Hepatocyte (in vitro differentiated cells): Measurements from ENCODE around the gene VAPB. TPM values are rescaled to one million over a fixed set of nuclear protein-coding genes. Genes with fewer than 3 reads are reported as not detected.

Source experiments
- DNase-seq: peaks from one replicate; pipeline ENCODE4 v3.0.0-alpha.2; 2016; ENCODE audit warnings: low spot score
- H2AFZ ChIP-seq: fragments of 200-600 bp; sonication (generic); 2 replicates; pipeline ENCODE4 v1.6.0; 2016; ENCODE audit warnings: antibody characterized with exemption, mild to moderate bottlenecking
- H3K27ac ChIP-seq: fragments of 200-600 bp; sonication (generic); 2 replicates; pipeline ENCODE4 v1.5.1; 2016; ENCODE audit warnings: mild to moderate bottlenecking
- H3K27me3 ChIP-seq: fragments of 200-600 bp; sonication (generic); 2 replicates; pipeline ENCODE4 v1.6.1; 2016
- H3K36me3 ChIP-seq: fragments of 200-600 bp; sonication (generic); replicated peaks from 2 replicates; pipeline ENCODE4 v1.5.1; 2016; ENCODE audit warnings: low read depth; ENCODE audit not compliant: insufficient read depth
- H3K4me1 ChIP-seq: fragments of 200-600 bp; sonication (generic); 2 replicates; pipeline ENCODE4 v1.5.1; 2016; ENCODE audit warnings: mild to moderate bottlenecking, moderate library complexity; ENCODE audit not compliant: insufficient read depth
- H3K4me2 ChIP-seq: fragments of 200-600 bp; sonication (generic); 2 replicates; pipeline ENCODE4 v1.6.0; 2016
- H3K4me3 ChIP-seq: fragments of 200-600 bp; sonication (generic); 2 replicates; pipeline ENCODE4 v1.5.1; 2016; ENCODE audit warnings: mild to moderate bottlenecking
- H3K79me2 ChIP-seq: fragments of 200-600 bp; sonication (generic); 2 replicates; pipeline ENCODE4 v1.6.0; 2017; ENCODE audit warnings: mild to moderate bottlenecking
- H3K9me2 ChIP-seq: fragments of 200-600 bp; sonication (generic); replicated peaks from 2 replicates; pipeline ENCODE4 v1.6.0; 2017; ENCODE audit warnings: mild to moderate bottlenecking; ENCODE audit not compliant: insufficient read depth
- H3K9me3 ChIP-seq: fragments of 200-600 bp; sonication (generic); 2 replicates; pipeline ENCODE4 v1.5.1; 2016; ENCODE audit warnings: low read depth, mild to moderate bottlenecking
- H4K20me1 ChIP-seq: fragments of 200-600 bp; sonication (generic); 2 replicates; pipeline ENCODE4 v1.6.0; 2016; ENCODE audit warnings: mild to moderate bottlenecking; ENCODE audit not compliant: insufficient read depth, poor library complexity, severe bottlenecking
- EZH2 ChIP-seq: fragments of 200-600 bp; sonication (generic); IDR thresholded peaks from 2 replicates; pipeline ENCODE4 v1.6.1; 2016; ENCODE audit warnings: antibody characterized with exemption, mild to moderate bottlenecking, borderline replicate concordance
- EZH2phosphoT487 ChIP-seq: fragments of 200-600 bp; sonication (generic); IDR thresholded peaks from one replicate; pipeline ENCODE4 v1.6.1; 2018; ENCODE audit warnings: antibody characterized with exemption, mild to moderate bottlenecking, low read depth, moderate library complexity; ENCODE audit not compliant: unreplicated experiment, severe bottlenecking
- WGBS: methylation state at CpG from one replicate; pipeline ENCODE4 v1.1.6; 2016; ENCODE audit warnings: low lambda C conversion rate; ENCODE audit errors: missing lambda C conversion rate; 5-methylcytosine and 5-hydroxymethylcytosine counted together
- polyA plus RNA-seq: library from polyadenylated mRNA; unstranded; fragments of >200 nt; fragmentation: Nextera tagmentation; extraction: Ambion mirVana; gene quantifications from 2 replicates; pipeline ENCODE4 v1.2.1, GENCODE V29; 2016
- total RNA-seq: library from RNA; depleted of rRNA; stranded (reverse); fragments of >200 nt; gene quantifications from 2 replicates; pipeline ENCODE4 v1.2.3, GENCODE V29; 2014
- TF ChIP-seq, protein P1 (sequence below): fragments of 200-600 bp; sonication (generic); IDR thresholded peaks from 2 replicates; pipeline ENCODE4 v1.5.1; 2016; ENCODE audit warnings: antibody characterized with exemption, mild to moderate bottlenecking; ENCODE audit not compliant: poor library complexity

VAPB gene
- total and polyA plus RNA-seq, 2 experiments from 2014 or later = 32.1 to 49.6 TPM

DNA sequence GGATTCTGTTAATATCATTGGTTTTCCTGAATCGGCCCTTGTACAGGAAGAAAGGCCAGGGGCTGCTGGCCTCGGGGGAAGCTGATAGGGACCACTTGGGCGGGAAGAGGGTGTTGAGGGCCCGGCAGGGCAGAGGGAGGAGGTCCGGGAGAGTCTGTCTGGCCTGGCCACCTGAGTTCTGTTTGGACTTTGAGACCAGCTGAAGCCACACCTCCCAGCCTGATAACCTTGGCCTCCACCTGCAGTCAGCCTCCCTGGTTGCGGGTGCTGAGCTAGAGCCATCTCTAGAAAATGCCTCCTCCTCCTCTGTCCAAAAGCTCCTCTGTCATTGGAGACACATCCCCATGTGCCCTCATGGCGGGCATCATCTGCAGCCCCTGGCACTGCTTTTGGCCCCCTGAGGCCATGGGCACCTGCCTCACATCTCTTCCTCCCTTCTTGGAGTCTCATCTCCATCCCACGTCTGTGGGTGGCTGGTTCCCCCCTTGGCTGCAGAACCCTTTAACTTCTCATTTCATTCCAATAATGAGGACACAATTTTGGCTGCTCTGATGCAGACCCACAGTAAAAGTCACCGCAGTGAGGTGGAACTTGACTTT lies 109.5 kb downstream of the VAPB start:
- H2AFZ ChIP-seq = no peak overlapping the region
- TF ChIP-seq EZH2phosphoT487 (no peak), EZH2 (no peak)
- TF ChIP-seq, protein P1, sequence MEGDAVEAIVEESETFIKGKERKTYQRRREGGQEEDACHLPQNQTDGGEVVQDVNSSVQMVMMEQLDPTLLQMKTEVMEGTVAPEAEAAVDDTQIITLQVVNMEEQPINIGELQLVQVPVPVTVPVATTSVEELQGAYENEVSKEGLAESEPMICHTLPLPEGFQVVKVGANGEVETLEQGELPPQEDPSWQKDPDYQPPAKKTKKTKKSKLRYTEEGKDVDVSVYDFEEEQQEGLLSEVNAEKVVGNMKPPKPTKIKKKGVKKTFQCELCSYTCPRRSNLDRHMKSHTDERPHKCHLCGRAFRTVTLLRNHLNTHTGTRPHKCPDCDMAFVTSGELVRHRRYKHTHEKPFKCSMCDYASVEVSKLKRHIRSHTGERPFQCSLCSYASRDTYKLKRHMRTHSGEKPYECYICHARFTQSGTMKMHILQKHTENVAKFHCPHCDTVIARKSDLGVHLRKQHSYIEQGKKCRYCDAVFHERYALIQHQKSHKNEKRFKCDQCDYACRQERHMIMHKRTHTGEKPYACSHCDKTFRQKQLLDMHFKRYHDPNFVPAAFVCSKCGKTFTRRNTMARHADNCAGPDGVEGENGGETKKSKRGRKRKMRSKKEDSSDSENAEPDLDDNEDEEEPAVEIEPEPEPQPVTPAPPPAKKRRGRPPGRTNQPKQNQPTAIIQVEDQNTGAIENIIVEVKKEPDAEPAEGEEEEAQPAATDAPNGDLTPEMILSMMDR = no peak
- no peak overlapping the region for H3K27ac ChIP-seq
- no peak overlapping the region for H3K4me2 ChIP-seq
- no peaks in the 10 kb centered on the region for H3K9me3 ChIP-seq
- H3K27me3 ChIP-seq = no peaks in the 10 kb centered on the region
- H3K9me2 ChIP-seq = no peaks in the 10 kb centered on the region
- H3K36me3 ChIP-seq = no peaks in the 10 kb centered on the region
- no peaks in the 10 kb centered on the region for H3K4me1 ChIP-seq
- 83% methylated on average over 9 of the region's 9 CpGs for WGBS
- no peaks in the 10 kb centered on the region for H3K79me2 ChIP-seq
- H3K4me3 ChIP-seq = no peak overlapping the region
- no peaks in the 10 kb centered on the region for H4K20me1 ChIP-seq
- no peak for DNase-seq

GRCh38 chr20:58500256-58500655 lies 111.2 kb downstream of the VAPB start:
- Histone ChIP-seq H4K20me1 (no peaks in the 10 kb centered on the region), H3K9me3 (no peaks in the 10 kb centered on the region), H3K4me3 (no peak overlapping the region), H3K27ac (no peak overlapping the region), H3K79me2 (no peaks in the 10 kb centered on the region), H3K4me1 (no peaks in the 10 kb centered on the region), H3K9me2 (no peaks in the 10 kb centered on the region), H2AFZ (no peak overlapping the region), H3K4me2 (no peak overlapping the region), H3K36me3 (no peaks in the 10 kb centered on the region), H3K27me3 (no peaks in the 10 kb centered on the region)
- WGBS = 97% methylated on average over 7 of the region's 7 CpGs
- TF ChIP-seq EZH2 (no peak), EZH2phosphoT487 (no peak)
- TF ChIP-seq, protein P1 = no peak
- DNase-seq = no peak

Other genes with a start within 250 kb of the VAPB start
- gene ANKRD60, start 160.6 kb upstream of the VAPB start, total RNA-seq = not detected in 2 replicates
- not detected in 2 replicates for gene ANKRD60, start 160.6 kb upstream of the VAPB start, polyA plus RNA-seq
- gene RAB22A, start 79.5 kb upstream of the VAPB start, total RNA-seq = 24.0 and 26.9 TPM in 2 replicates
- 16.7 and 18.4 TPM in 2 replicates for gene RAB22A, start 79.5 kb upstream of the VAPB start, polyA plus RNA-seq
- gene APCDD1L, start 126.2 kb downstream of the VAPB start, total RNA-seq = 0.23 TPM in 1 of 2 replicates, not detected in the other
- gene APCDD1L, start 126.2 kb downstream of the VAPB start, polyA plus RNA-seq = 0.07 TPM in 1 of 2 replicates, not detected in the other